ENCODE results near the gene ZNF683. TPM values are rescaled to one million over a fixed set of nuclear protein-coding genes. Genes with fewer than 3 reads are reported as not detected.

Gene ZNF683
- total RNA-seq, 2 experiments from 2014 or later, result 0.41 TPM; not detected in 1

DNA sequence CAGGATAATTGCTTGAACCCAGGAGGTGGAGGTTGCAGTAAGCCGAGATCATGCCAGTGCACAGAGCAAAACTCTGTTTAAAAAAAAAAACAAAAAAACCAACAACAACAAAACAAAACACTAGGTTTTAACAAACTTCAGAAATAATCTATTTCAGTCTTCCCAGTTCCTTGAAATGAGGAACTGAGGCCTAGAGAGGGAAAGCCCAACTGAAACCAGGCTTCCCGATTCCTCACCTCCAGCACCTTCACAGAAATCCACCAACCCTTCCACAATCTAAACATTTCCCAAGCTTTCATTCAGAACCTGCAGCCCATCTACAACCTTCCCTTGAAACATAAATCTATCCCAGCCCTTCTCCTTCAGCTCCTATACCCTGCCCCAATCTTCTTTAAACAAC, 55.4 kb downstream of the ZNF683 start:
- POLR2A ChIA-PET, result interaction anchor here (0.8 to 17.6 kb wide), 11 partner anchors 9 to 155 kb away, joined by 3 to 977 read pairs (median 6); partner anchors contain the start of genes CEP85, HMGN2, SH3BGRL3 and UBXN11
- CTCF ChIA-PET, result interaction anchor here (1.6 to 12.0 kb wide), 5 partner anchors 10 to 82 kb away, joined by 5 to 223 read pairs (median 45); partner anchors contain the start of genes CEP85, SH3BGRL3 and UBXN11
- Mint-ChIP-seq H3K27ac (peak overlapping the region; percentile 86), H3K36me3 (ENCODE audit: low read depth) (peaks cover 43% of the 10 kb centered on the region), H3K4me1 (ENCODE audit: low read depth) (peaks cover 79% of the 10 kb centered on the region), H3K27me3 (no peaks in the 10 kb centered on the region), H3K4me3 (peak overlapping the region; percentile 96), H3K9me3 (no peaks in the 10 kb centered on the region)
- H3K27me3 ChIP-seq (ENCODE audit: control insufficient read depth in 1 of 2, insufficient read depth in 2 of 2, low read length in 2 of 2), result no peaks in the 10 kb centered on the region
- peak overlapping the region in 1 of 2 donors; percentile 82 for H3K27ac ChIP-seq (ENCODE audit: low read depth in 1 of 2, low read length in 2 of 2)
- DNase-seq, result peak in 1 of 14 experiments; percentile 28
- intact Hi-C loops (cut with DNase I, micrococcal nuclease), result loop anchor here in 1 of 2 experiments (1.0 kb wide), 1 partner anchor 33 kb away; no protein-coding TSS in a partner anchor
- H3K9me3 ChIP-seq (ENCODE audit: control insufficient read depth in 1 of 2, insufficient read depth in 1 of 2, low read length in 2 of 2), result no peaks in the 10 kb centered on the region
- H3K36me3 ChIP-seq (ENCODE audit: insufficient read depth, low read length), result peaks cover 30% of the 10 kb centered on the region
- TF ChIP-seq, protein P1, sequence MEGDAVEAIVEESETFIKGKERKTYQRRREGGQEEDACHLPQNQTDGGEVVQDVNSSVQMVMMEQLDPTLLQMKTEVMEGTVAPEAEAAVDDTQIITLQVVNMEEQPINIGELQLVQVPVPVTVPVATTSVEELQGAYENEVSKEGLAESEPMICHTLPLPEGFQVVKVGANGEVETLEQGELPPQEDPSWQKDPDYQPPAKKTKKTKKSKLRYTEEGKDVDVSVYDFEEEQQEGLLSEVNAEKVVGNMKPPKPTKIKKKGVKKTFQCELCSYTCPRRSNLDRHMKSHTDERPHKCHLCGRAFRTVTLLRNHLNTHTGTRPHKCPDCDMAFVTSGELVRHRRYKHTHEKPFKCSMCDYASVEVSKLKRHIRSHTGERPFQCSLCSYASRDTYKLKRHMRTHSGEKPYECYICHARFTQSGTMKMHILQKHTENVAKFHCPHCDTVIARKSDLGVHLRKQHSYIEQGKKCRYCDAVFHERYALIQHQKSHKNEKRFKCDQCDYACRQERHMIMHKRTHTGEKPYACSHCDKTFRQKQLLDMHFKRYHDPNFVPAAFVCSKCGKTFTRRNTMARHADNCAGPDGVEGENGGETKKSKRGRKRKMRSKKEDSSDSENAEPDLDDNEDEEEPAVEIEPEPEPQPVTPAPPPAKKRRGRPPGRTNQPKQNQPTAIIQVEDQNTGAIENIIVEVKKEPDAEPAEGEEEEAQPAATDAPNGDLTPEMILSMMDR (IDR thresholded peaks at IDR 0.05), result no peak
- H3K4me1 ChIP-seq (ENCODE audit: insufficient read depth, low read length), result peaks cover 65% of the 10 kb centered on the region
- H3K4me3 ChIP-seq (ENCODE audit: low read length), result peak overlapping the region; percentile 99
- no peak for ATAC-seq (ENCODE audit: poor library complexity)

- CTCF ChIA-PET, result interaction anchor here (0.8 to 12.0 kb wide), 8 partner anchors 9 to 147 kb away, joined by 3 to 223 read pairs (median 6); partner anchors contain the start of genes CEP85, SH3BGRL3 and ZNF593
- peak overlapping the region; percentile 74 for H3K4me3 Mint-ChIP-seq
- ATAC-seq (ENCODE audit: poor library complexity), result no peak
Measured at GRCh38 chr1:26315874-26316850, 56.4 kb downstream of the ZNF683 start.

DNA sequence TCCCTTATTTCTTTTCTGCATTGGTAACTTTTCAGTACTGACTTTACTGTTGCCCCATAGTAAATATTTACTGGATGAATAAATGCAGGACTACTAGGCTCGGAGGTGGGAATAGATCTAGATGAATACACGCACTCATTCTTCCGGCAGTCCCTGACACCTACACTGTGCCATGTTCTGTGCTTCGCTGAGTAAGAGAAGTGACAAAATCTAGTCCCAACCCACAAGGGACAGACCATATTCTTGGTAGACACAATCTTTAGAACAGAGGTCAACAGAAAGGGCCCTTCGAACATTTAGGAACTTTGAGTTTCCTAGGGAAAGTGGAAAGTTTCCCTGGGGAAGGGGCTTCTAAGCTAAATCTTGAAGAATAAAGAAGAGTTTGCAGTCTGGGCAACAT, 58.0 kb downstream of the ZNF683 start:
- Mint-ChIP-seq H3K27me3 (no peaks in the 10 kb centered on the region), H3K4me1 (ENCODE audit: low read depth) (peaks cover 63% of the 10 kb centered on the region), H3K36me3 (ENCODE audit: low read depth) (peaks cover 21% of the 10 kb centered on the region), H3K27ac (peak overlapping the region; percentile 86), H3K4me3 (peak overlapping the region; percentile 75), H3K9me3 (no peaks in the 10 kb centered on the region)
- H3K9me3 ChIP-seq (ENCODE audit: control insufficient read depth in 1 of 2, insufficient read depth in 1 of 2, low read length in 2 of 2), result no peaks in the 10 kb centered on the region
- H3K36me3 ChIP-seq (ENCODE audit: insufficient read depth, low read length), result peaks cover 8% of the 10 kb centered on the region
- H3K4me1 ChIP-seq (ENCODE audit: insufficient read depth, low read length), result peaks cover 47% of the 10 kb centered on the region
- CTCF ChIA-PET, result interaction anchor here (1.6 to 12.0 kb wide), 4 partner anchors 27 to 81 kb away, joined by 5 to 223 read pairs (median 83); partner anchors contain the start of genes CEP85 and SH3BGRL3
- H3K27ac ChIP-seq (ENCODE audit: low read depth in 1 of 2, low read length in 2 of 2), result no peak overlapping the region
- H3K4me3 ChIP-seq (ENCODE audit: low read length), result no peak overlapping the region
- TF ChIP-seq, protein P1 (IDR thresholded peaks at IDR 0.05), result no peak
- POLR2A ChIA-PET, result interaction anchor here (0.6 to 17.6 kb wide), 7 partner anchors 8 to 157 kb away, joined by 3 to 977 read pairs (median 4); partner anchors contain the start of genes DHDDS, HMGN2, SH3BGRL3 and UBXN11
- ATAC-seq (ENCODE audit: poor library complexity) (no peak), DNase-seq (no peak)
- intact Hi-C loops (cut with DNase I, micrococcal nuclease), result no loop called here
- no peaks in the 10 kb centered on the region for H3K27me3 ChIP-seq (ENCODE audit: control insufficient read depth in 1 of 2, insufficient read depth in 2 of 2, low read length in 2 of 2)

More at GRCh38 chr1:26315874-26316850, 56.4 kb downstream of the ZNF683 start:
- H3K4me1 Mint-ChIP-seq (ENCODE audit: low read depth), result peaks cover 77% of the 10 kb centered on the region
- TF ChIP-seq, protein P1 (IDR thresholded peaks at IDR 0.05), result no peak
- H3K9me3 Mint-ChIP-seq, result no peaks in the 10 kb centered on the region
- DNase-seq, result no peak
- Histone ChIP-seq H3K4me3 (ENCODE audit: low read length) (no peak overlapping the region), H3K4me1 (ENCODE audit: insufficient read depth, low read length) (peaks cover 55% of the 10 kb centered on the region), H3K27me3 (ENCODE audit: control insufficient read depth in 1 of 2, insufficient read depth in 2 of 2, low read length in 2 of 2) (no peaks in the 10 kb centered on the region), H3K27ac (ENCODE audit: low read depth in 1 of 2, low read length in 2 of 2) (peak overlapping the region; percentile 36 to 62), H3K36me3 (ENCODE audit: insufficient read depth, low read length) (peaks cover 20% of the 10 kb centered on the region), H3K9me3 (ENCODE audit: control insufficient read depth in 1 of 2, insufficient read depth in 1 of 2, low read length in 2 of 2) (no peaks in the 10 kb centered on the region)
- intact Hi-C loops (cut with DNase I, micrococcal nuclease), result loop anchor here in 1 of 2 experiments (1.0 kb wide), 1 partner anchor 9 kb away; no protein-coding TSS in a partner anchor
- H3K27ac Mint-ChIP-seq, result peak overlapping the region; percentile 86
- POLR2A ChIA-PET, result interaction anchor here (1.3 to 17.6 kb wide), 5 partner anchors 8 to 63 kb away, joined by 5 to 977 read pairs (median 55); partner anchors contain the start of genes SH3BGRL3 and UBXN11
- H3K36me3 Mint-ChIP-seq (ENCODE audit: low read depth), result peaks cover 34% of the 10 kb centered on the region
- no peaks in the 10 kb centered on the region for H3K27me3 Mint-ChIP-seq
